Mesenchymal stem cell (in vitro differentiated cells and primary cell): ENCODE data around the gene RILPL1.
"Not testable (repeated sequence)": the region's sequence is repeated elsewhere in the genome, so short reads cannot be mapped to it uniquely, and the experiment has no call there.

Experiments used
- DNase-seq: peaks from one replicate; pipeline ENCODE4 v3.0.0-alpha.2; 2013
- H2AFZ ChIP-seq: one replicate; pipeline ENCODE4 v1.6.1; 2013; ENCODE audit warnings: low read depth, mild to moderate bottlenecking, control low read depth, inconsistent platforms, low read length, moderate library complexity
- H2AK5ac ChIP-seq: 2 replicates; pipeline ENCODE4 v1.6.1; 2013; ENCODE audit warnings: low read length, moderate library complexity, mild to moderate bottlenecking, inconsistent platforms; ENCODE audit not compliant: severe bottlenecking
- H2BK120ac ChIP-seq: one replicate; pipeline ENCODE4 v1.6.1; 2013; ENCODE audit warnings: low read depth, mild to moderate bottlenecking, inconsistent platforms, low read length, moderate library complexity
- H2BK12ac ChIP-seq, 2 experiments: one replicate each; pipeline ENCODE4 v1.6.1; 2013; ENCODE audit warnings: inconsistent platforms in 2 of 2, low read length in 2 of 2, mild to moderate bottlenecking in 2 of 2, moderate library complexity in 2 of 2, control low read depth in 1 of 2
- H2BK15ac ChIP-seq: one replicate; pipeline ENCODE4 v1.6.1; 2013; ENCODE audit warnings: mild to moderate bottlenecking, low read depth, inconsistent platforms; ENCODE audit not compliant: poor library complexity, severe bottlenecking
- H2BK5ac ChIP-seq: 2 replicates; pipeline ENCODE4 v1.6.1; 2013; ENCODE audit warnings: low read depth, mild to moderate bottlenecking, low read length, control low read depth, inconsistent platforms; ENCODE audit not compliant: poor library complexity, severe bottlenecking
- H3K14ac ChIP-seq, 2 experiments: one replicate each; pipeline ENCODE4 v1.6.1; 2013; ENCODE audit warnings: inconsistent platforms in 2 of 2, low read length in 2 of 2, control low read depth in 1 of 2, mild to moderate bottlenecking in 1 of 2, moderate library complexity in 1 of 2
- H3K18ac ChIP-seq, 2 experiments: one replicate each; pipeline ENCODE4 v1.6.1; 2013; ENCODE audit warnings: inconsistent platforms in 2 of 2, low read length in 2 of 2, control low read depth in 1 of 2, low read depth in 1 of 2, mild to moderate bottlenecking in 1 of 2
- H3K23ac ChIP-seq, 2 experiments: one replicate each; pipeline ENCODE4 v1.6.1; 2013; ENCODE audit warnings: inconsistent platforms in 2 of 2, low read length in 2 of 2, mild to moderate bottlenecking in 2 of 2, moderate library complexity in 2 of 2, control low read depth in 1 of 2
- H3K27ac ChIP-seq: 2 replicates; pipeline ENCODE4 v1.5.1; 2013; ENCODE audit warnings: mild to moderate bottlenecking, moderate library complexity, low read length, control low read depth, inconsistent platforms; ENCODE audit not compliant: poor library complexity, severe bottlenecking
- H3K27me3 ChIP-seq, 2 experiments: 2 replicates each; pipeline versions ENCODE4 v1.6.1 to v1.7.0; 2013; ENCODE audit warnings: low read length in 2 of 2, mild to moderate bottlenecking in 2 of 2, moderate library complexity in 2 of 2, control low read depth in 1 of 2, inconsistent platforms in 1 of 2; ENCODE audit not compliant: control insufficient read depth in 1 of 2, insufficient read depth in 1 of 2
- H3K36me3 ChIP-seq, 2 experiments: 2 replicates each; pipeline versions ENCODE4 v1.6.1 to v1.7.0; 2013; ENCODE audit warnings: low read length in 2 of 2, control low read depth in 1 of 2, inconsistent platforms in 1 of 2, low read depth in 1 of 2, mild to moderate bottlenecking in 1 of 2; ENCODE audit not compliant: insufficient read depth in 2 of 2, control insufficient read depth in 1 of 2
- H3K4ac ChIP-seq, 2 experiments: one replicate each; pipeline ENCODE4 v1.6.1; 2013; ENCODE audit warnings: inconsistent platforms in 2 of 2, low read length in 2 of 2, mild to moderate bottlenecking in 2 of 2, moderate library complexity in 2 of 2, control low read depth in 1 of 2, low read depth in 1 of 2
- H3K4me1 ChIP-seq: 2 replicates; pipeline ENCODE4 v1.6.1; 2013; ENCODE audit warnings: low read depth, low read length, control low read depth; ENCODE audit not compliant: control insufficient read depth, insufficient read depth
- H3K4me2 ChIP-seq: 2 replicates; pipeline ENCODE4 v1.6.1; 2013; ENCODE audit warnings: low read length, mild to moderate bottlenecking, inconsistent platforms; ENCODE audit not compliant: poor library complexity, severe bottlenecking
- H3K4me3 ChIP-seq, 2 experiments: 2 replicates each; pipeline versions ENCODE4 v1.5.1 to v1.7.0; 2013; ENCODE audit warnings: low read length in 2 of 2, mild to moderate bottlenecking in 2 of 2, control low read depth in 1 of 2, low read depth in 1 of 2; ENCODE audit not compliant: insufficient read depth in 1 of 2
- H3K79me1 ChIP-seq: replicated peaks from 2 replicates; pipeline ENCODE4 v1.6.1; 2013; ENCODE audit warnings: mild to moderate bottlenecking, control low read depth, low read length, inconsistent platforms; ENCODE audit not compliant: poor library complexity, severe bottlenecking
- H3K9ac ChIP-seq: 2 replicates; pipeline ENCODE4 v1.7.0; 2013; ENCODE audit warnings: mild to moderate bottlenecking, low read length, moderate library complexity
- H3K9me3 ChIP-seq: 2 replicates; pipeline ENCODE4 v1.7.0; 2013; ENCODE audit warnings: mild to moderate bottlenecking, low read length; ENCODE audit not compliant: control insufficient read depth
- H4K8ac ChIP-seq: one replicate; pipeline ENCODE4 v1.6.1; 2013; ENCODE audit warnings: inconsistent platforms, mild to moderate bottlenecking, low read length, moderate library complexity
- H4K91ac ChIP-seq: one replicate; pipeline ENCODE4 v1.6.1; 2013; ENCODE audit warnings: mild to moderate bottlenecking, low read length, inconsistent platforms
- WGBS: methylation state at CpG from one replicate; pipeline ENCODE4 v1.1.7; 2013; ENCODE audit warnings: mixed read lengths; 5-methylcytosine and 5-hydroxymethylcytosine counted together

RILPL1 gene

GRCh38 chr12:123481251-123481650 is 52.3 kb downstream of the RILPL1 start:
- H3K4ac ChIP-seq, H2BK12ac ChIP-seq, H3K4me2 ChIP-seq, H3K27ac ChIP-seq, H2AFZ ChIP-seq, DNase-seq, H2AK5ac ChIP-seq, H3K9me3 ChIP-seq, H3K14ac ChIP-seq, H3K23ac ChIP-seq, H4K8ac ChIP-seq, H4K91ac ChIP-seq, H3K27me3 ChIP-seq, H2BK120ac ChIP-seq, H2BK5ac ChIP-seq, H3K4me3 ChIP-seq, H3K9ac ChIP-seq, H3K18ac ChIP-seq, H2BK15ac ChIP-seq, H3K79me1 ChIP-seq: not testable (repeated sequence)
- Histone ChIP-seq H3K36me3 (peaks cover 54 to 66% of the 10 kb centered on the region in 2 experiments), H3K4me1 (peaks cover 24% of the 10 kb centered on the region)
- WGBS: 97% methylated on average over 4 of the region's 5 CpGs

DNA sequence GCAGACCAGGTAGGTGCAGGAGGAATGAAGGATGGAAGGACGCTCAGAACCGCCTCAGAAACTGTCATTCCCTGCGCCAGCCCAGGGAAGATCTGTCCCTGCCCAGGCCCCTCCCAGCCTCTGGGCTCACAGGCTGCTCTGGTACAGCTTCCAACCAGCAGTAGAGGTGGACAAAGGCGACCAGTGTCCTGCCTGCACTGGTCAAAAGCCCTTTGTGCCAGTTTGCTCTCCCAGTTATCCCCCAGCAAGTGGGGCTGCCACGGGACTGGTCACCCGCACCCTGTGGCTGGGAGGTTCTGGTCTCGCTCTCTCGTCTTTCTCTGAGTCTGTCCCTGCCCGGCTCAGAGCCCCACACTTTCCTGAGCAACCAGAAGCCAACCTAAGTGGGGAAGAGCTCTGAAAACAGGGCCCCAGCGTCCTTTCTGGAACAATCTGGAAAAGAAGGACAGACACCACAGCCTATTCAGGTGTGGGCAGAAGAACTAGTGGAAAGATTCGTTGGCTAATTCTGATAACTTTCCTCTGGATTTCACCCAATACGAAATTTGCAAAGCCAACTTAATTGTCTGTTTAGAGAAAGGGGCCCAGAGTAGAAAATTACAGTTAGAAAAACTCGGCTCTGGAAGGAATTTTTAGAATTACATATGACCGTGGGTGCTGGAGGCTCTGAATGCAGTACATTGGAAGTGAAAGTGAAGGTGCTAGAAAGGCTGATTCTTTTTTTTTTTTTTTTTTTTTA is 53.9 kb downstream of the RILPL1 start:
- H3K14ac ChIP-seq: no peak overlapping the region
- H3K4me2 ChIP-seq: no peak overlapping the region
- DNase-seq: no peak
- H3K4me1 ChIP-seq: peaks cover 27% of the 10 kb centered on the region
- peaks cover 52 to 68% of the 10 kb centered on the region in 2 experiments for H3K36me3 ChIP-seq
- no peak overlapping the region for H4K91ac ChIP-seq
- H3K27me3 ChIP-seq: no peaks in the 10 kb centered on the region
- no peak overlapping the region for H3K27ac ChIP-seq
- H2AFZ ChIP-seq: no peak overlapping the region
- H2AK5ac ChIP-seq: peak overlapping the region; percentile 70
- no peak overlapping the region for H2BK120ac ChIP-seq
- H2BK12ac ChIP-seq: no peak overlapping the region
- no peak overlapping the region for H4K8ac ChIP-seq
- H3K79me1 ChIP-seq: peaks cover 7% of the 10 kb centered on the region
- no peak overlapping the region for H3K4me3 ChIP-seq
- H2BK15ac ChIP-seq: no peak overlapping the region
- no peak overlapping the region for H2BK5ac ChIP-seq
- no peaks in the 10 kb centered on the region for H3K9me3 ChIP-seq
- H3K9ac ChIP-seq: no peak overlapping the region
- no peak overlapping the region for H3K4ac ChIP-seq
- 96% methylated on average over 14 of the region's 14 CpGs for WGBS
- H3K23ac ChIP-seq: no peak overlapping the region
- no peak overlapping the region for H3K18ac ChIP-seq

GRCh38 chr12:123478762-123479161 is 54.8 kb downstream of the RILPL1 start:
- no peak overlapping the region for H3K4ac ChIP-seq
- H2BK12ac ChIP-seq: no peak overlapping the region
- peaks cover 25% of the 10 kb centered on the region for H3K4me1 ChIP-seq
- H2AK5ac ChIP-seq: peak overlapping the region; percentile 14
- no peak overlapping the region for H4K91ac ChIP-seq
- H2BK15ac ChIP-seq: no peak overlapping the region
- no peak overlapping the region for H3K4me2 ChIP-seq
- no peak overlapping the region for H3K23ac ChIP-seq
- no peak overlapping the region for H3K14ac ChIP-seq
- peaks cover 49 to 65% of the 10 kb centered on the region in 2 experiments for H3K36me3 ChIP-seq
- DNase-seq: no peak
- no peaks in the 10 kb centered on the region for H3K9me3 ChIP-seq
- H3K4me3 ChIP-seq: no peak overlapping the region
- peaks cover 9% of the 10 kb centered on the region for H3K79me1 ChIP-seq
- H2BK120ac ChIP-seq: no peak overlapping the region
- H3K27me3 ChIP-seq: no peaks in the 10 kb centered on the region
- 90% methylated on average over 10 of the region's 10 CpGs for WGBS
- no peak overlapping the region for H3K9ac ChIP-seq
- H2AFZ ChIP-seq: no peak overlapping the region
- peak overlapping the region; percentile 9 for H3K27ac ChIP-seq
- H4K8ac ChIP-seq: no peak overlapping the region
- H2BK5ac ChIP-seq: no peak overlapping the region
- no peak overlapping the region for H3K18ac ChIP-seq

- Histone ChIP-seq H3K27ac (no peak overlapping the region), H3K4me2 (no peak overlapping the region), H4K8ac (no peak overlapping the region), H2BK120ac (no peak overlapping the region), H2BK12ac (no peak overlapping the region), H4K91ac (no peak overlapping the region), H3K9me3 (no peaks in the 10 kb centered on the region), H3K23ac (no peak overlapping the region), H3K79me1 (peaks cover 9% of the 10 kb centered on the region), H2AK5ac (no peak overlapping the region), H2AFZ (no peak overlapping the region), H3K27me3 (no peaks in the 10 kb centered on the region), H3K4ac (no peak overlapping the region), H3K9ac (no peak overlapping the region), H3K18ac (no peak overlapping the region), H2BK15ac (no peak overlapping the region), H3K36me3 (peaks cover 46 to 59% of the 10 kb centered on the region in 2 experiments), H3K4me1 (peaks cover 21% of the 10 kb centered on the region), H2BK5ac (no peak overlapping the region), H3K4me3 (no peak overlapping the region), H3K14ac (no peak overlapping the region)
- DNase-seq: no peak
- 97% methylated on average over 11 of the region's 11 CpGs for WGBS
These were observed 55.5 kb downstream of the RILPL1 start for GRCh38 chr12:123478069-123478468.
